SW480 (cell line): ENCODE data around the gene TRAPPC10.

Source experiments
- DNase-seq: peaks from one replicate; pipeline ENCODE4 v3.0.0-alpha.2; 2016; ENCODE audit warnings: low spot score

The TRAPPC10 gene, protein sequence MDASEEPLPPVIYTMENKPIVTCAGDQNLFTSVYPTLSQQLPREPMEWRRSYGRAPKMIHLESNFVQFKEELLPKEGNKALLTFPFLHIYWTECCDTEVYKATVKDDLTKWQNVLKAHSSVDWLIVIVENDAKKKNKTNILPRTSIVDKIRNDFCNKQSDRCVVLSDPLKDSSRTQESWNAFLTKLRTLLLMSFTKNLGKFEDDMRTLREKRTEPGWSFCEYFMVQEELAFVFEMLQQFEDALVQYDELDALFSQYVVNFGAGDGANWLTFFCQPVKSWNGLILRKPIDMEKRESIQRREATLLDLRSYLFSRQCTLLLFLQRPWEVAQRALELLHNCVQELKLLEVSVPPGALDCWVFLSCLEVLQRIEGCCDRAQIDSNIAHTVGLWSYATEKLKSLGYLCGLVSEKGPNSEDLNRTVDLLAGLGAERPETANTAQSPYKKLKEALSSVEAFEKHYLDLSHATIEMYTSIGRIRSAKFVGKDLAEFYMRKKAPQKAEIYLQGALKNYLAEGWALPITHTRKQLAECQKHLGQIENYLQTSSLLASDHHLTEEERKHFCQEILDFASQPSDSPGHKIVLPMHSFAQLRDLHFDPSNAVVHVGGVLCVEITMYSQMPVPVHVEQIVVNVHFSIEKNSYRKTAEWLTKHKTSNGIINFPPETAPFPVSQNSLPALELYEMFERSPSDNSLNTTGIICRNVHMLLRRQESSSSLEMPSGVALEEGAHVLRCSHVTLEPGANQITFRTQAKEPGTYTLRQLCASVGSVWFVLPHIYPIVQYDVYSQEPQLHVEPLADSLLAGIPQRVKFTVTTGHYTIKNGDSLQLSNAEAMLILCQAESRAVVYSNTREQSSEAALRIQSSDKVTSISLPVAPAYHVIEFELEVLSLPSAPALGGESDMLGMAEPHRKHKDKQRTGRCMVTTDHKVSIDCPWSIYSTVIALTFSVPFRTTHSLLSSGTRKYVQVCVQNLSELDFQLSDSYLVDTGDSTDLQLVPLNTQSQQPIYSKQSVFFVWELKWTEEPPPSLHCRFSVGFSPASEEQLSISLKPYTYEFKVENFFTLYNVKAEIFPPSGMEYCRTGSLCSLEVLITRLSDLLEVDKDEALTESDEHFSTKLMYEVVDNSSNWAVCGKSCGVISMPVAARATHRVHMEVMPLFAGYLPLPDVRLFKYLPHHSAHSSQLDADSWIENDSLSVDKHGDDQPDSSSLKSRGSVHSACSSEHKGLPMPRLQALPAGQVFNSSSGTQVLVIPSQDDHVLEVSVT

GRCh38 chr21:44011579-44012473, at the start of gene TRAPPC10:
TRAPPC10 (plus strand) TSS chr21:44012309; CDS start chr21:44012494, 185 bp downstream.
- DNase-seq = peak; percentile 84

DNA sequence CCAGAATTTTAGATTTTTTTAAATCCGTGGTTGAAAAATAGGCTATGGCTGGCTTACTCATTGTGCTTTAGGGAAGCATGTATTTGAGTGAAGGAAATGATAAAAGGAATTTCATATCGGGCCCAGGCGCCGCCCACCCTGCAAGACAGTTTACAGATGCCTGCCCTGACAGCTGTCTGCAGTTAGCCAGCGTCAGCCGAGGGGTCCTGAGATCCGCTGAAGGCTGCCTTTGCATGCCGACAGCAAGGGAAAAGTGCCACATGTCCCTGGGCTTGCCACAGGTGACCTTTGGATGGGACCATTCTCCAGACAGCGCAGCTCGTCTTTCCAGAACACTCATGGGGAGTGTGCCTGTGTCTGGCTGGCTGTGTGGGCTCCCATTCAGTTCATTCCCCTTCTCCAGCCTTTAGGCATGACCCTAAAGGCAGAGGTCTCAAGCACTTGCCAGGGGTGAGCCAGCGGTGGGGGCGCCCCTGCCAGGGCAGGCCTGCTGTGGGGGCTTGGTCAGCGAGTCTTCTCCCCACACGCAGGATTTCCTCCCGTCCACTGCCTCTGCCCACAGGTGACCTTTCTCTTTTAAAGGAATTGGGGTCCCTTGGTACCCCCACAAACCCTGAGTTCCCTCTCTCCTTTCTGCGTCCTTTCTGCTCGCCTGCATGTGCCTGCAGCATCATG, 46.1 kb upstream of the TRAPPC10 start:
- DNase-seq = no peak

DNA sequence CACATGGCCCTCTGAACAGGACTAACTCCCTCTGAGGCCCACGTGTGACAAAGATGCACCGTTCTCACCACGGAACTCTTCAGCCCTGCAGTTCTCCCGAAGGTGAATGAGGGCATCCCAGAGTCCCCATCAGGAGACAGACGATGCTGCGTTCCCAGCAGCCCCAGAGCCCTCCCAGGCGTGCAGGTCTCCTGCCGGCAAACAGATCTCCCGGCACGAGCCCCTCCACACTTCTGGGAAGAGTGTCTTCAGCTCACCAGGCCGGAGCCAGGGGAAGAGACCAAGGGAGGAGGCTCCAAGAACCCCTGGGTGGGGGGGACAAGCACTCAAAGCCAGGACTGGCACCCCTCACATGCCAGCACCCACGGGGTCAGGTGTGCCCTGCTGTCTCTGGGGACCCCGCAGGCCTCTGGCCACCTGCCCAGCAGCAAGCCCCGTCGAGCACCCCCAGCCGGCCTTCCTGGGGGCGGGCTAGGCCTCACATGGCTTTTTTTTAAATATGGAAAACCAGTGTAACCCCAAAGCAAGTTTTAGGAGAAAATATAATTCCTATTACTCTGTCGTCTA, 45.1 kb upstream of the TRAPPC10 start:
- DNase-seq = no peak

DNA sequence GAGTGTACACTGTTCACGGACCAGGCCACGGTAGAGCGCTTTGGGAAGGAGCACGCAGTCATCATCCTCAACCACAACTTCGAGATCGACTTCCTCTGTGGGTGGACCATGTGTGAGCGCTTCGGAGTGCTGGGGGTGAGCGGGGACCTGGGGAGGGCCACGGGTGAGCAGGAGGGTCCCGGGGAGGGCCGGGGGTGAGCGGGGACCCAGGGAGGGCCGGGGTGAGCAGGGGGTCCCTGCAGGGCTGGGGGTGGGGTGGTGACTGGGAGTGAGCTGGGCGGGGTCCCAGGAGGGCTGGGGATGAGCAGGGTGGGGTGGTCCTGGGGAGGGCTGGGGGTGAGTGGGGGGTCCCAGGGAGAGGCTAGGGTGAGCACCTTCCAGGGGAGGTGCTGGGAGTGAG, 44.1 kb upstream of the TRAPPC10 start:
- DNase-seq = no peak

- DNase-seq = no peak
Measured at GRCh38 chr21:43968410-43969114, 43.5 kb upstream of the TRAPPC10 start.

- DNase-seq = no peak
Measured at GRCh38 chr21:43969115-43969444, 43.0 kb upstream of the TRAPPC10 start.

GRCh38 chr21:43970551-43970950, 41.6 kb upstream of the TRAPPC10 start:
- no peak for DNase-seq

DNA sequence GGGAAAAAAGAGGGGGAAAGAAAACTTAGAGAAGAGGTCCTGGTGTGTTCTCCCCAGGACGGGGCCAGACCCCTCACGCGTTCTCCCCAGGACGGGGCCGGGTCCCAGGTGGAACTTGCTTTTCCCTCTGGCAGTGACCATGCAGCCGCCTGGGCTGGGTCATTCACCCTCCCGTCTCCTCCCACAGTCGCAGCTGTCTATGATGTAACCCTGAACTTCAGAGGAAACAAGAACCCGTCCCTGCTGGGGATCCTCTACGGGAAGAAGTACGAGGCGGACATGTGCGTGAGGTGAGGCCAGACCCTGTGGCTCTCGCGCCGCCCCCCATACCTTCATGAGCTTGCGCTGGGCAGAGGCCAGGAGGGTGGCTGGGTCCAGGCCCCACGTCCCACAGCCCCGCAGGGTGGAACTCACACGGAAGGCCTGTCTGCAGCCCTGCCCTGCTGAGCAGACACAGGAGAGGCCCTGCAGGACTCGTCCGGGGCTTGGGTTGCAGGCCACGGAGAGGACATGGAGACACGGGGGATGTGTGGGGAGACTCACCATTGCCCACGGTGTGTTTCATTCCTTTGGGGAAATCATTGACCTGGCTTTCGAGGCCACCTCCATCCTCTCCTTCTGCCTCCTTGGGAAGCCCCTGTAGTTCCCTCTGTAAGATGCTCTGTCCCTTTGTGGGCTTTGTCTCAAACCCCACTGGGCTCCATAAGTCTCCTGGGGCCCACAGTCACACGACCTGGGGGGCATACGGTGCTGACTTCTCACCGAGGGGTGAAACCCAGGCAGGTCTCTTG, 40.7 kb upstream of the TRAPPC10 start:
- DNase-seq = no peak

DNA sequence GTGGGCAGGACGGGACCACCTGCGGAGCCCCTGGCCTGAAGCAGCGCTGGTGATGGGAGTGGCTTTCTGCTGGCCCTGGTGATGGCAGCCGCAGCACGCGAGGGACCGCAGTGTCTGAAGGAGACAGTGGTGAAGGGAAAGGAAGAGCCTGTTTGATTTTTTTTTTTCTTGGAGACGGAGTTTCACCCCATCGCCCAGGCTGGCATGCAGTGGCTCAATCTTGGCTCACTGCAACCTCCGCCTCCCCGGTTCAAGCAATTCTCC, 40.2 kb upstream of the TRAPPC10 start:
- no peak for DNase-seq

DNA sequence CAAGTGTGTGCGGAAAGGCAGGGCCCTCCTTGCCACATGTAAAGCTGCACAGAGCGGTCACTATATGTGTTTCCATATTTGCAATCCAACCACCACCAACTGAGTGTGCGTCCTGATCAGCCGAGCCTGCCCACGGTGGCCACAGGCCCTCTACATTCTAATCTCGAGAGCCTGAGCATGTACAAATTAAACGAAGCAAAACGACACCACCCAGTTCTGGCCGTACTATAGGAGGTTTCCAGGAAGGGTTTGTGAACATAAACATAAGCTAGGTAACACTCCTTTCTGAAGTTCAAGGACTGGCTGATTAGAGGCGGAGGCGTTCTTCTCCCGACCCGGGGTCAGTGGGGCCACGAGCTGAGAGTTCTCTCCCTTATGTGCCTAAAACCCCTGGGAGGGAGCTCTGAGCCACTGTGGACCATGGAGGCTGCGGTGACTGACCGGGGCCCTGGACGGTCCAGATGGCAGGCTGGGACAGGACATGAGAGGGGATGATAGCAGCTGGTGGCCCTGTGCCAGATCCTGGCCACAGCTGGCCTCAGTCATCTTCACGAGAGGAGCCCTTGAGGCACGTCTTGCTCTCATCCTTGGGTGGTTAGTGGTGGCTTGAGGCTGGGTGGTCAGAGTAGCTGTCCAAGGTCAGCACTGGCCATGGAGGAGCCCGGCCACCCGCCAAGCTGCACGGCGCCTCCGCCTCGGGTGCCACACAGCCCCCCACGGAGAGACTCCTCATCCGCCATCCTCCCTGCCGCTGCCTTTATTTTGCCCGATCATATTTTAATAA, 39.1 kb upstream of the TRAPPC10 start:
- DNase-seq = no peak

DNA sequence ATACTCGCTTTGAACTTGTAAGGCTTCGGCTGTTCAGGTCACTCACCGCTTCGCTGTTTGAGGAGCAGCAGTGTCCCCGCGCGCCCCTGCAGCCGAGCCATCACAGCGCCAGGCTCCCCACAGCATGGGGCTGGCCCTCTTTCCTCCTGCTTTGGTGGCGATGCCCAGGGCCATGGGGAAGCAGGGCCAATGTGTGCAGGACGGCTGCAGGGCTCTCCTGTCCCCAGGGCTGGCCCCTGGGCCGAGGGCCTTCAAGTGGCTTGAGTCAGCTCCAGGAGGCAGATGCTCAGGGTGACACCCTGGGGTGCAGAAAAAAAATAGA, 38.5 kb upstream of the TRAPPC10 start:
- no peak for DNase-seq

DNA sequence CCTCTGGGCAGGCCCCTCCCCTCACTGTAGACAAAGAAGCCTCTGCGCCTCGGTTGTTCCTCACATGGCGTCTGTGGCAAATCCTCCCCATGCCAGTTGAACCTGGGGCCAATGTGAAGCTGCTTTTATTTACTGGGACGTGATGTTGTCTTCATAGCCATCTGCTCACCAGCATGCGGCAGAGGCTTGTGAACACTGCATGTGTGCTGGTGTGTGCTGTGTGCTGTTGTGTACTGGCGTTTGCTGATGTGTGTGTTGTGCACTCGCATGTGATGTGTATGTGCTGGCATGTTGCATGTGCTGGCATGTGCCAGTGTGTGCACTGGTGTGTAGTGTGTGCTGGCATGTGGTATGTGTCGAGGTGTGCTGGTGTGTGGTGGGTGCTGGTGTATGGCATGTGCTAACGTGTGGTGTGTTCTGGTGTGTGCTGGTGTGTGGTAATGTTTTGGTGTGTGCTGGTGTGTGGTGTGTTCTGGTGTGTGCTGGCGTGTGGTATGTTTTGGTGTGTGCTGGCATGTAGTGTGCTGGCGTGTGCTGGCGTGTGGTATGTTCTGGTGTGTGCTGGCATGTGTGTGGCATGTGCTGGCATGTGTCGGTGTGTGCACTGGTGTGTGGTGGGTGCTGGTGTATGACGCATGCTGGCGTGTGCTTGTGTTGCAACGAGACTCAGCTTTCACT, 37.2 kb upstream of the TRAPPC10 start:
- DNase-seq = no peak

DNA sequence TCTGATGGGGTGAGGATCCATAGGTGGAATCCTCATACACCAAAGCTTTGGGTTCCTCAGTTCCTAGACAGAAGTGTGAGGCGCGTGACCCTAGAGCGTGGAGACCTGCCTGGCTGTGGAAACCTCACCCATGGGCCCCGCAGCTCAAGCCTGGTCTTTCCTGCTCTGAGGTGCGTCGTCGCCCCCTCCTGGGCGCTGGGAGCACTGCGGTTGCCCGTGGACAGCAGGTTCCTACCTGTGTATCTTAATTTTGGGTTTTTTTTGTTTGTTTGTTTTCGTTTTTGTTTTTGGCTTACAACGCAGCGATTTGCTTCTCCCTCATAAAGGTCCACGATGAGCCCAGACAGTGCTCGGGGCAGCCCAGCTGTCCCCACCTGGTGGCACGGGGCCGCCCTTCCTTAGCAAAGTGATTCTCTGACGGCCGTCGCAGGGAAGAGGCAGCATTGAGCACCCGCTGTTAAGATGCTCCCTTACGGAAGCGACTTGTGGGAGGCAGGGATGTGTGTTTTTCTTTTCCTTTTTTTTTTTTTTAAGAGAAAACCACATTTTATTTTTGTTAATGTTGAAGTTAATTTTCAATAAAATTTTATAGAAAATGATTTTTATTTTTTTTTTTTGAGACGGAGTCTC, 36.5 kb upstream of the TRAPPC10 start:
- peak; percentile 60 for DNase-seq

- no peak for DNase-seq
Measured at GRCh38 chr21:43976661-43977060, 35.4 kb upstream of the TRAPPC10 start.

- DNase-seq = no peak
Measured at GRCh38 chr21:43978060-43978459, 34.0 kb upstream of the TRAPPC10 start.

- DNase-seq = no peak
Measured at GRCh38 chr21:43979654-43980053, 32.5 kb upstream of the TRAPPC10 start.

DNA sequence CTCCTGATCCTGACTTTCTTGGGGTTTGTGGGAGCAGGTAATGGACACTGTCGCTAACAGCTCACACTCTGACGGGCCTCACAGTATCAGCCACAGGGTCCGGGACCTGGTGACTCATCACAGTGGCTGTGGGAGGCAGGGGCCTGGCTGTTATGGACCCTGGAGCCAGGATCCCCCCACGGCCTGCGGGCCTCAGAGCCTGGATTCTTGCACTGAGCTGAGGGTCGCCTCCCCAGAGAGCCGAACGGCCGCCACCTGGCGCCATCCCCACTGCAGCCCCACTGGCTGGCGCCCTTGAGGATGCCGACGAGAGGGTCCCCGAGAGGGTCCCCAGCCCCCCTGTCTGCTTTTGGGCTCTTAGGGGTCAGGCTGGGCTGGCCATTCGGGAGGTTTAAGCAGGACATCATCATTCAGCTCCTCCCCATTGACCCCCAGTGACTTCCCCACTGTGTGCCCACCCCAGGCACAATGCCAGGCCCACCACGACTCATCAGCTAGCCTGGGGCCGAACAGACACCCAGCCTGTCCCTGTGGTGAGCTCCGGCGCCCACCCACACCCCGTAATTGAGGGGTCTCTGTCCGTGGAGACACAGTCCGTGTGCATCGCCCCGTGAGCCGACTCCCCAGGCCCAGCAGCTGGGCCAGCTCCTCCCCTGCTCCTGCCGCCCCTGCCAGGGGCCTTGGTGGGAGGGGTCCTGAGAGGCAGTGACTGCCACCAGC, 30.8 kb upstream of the TRAPPC10 start:
- DNase-seq = no peak
